ENCODE measurements around the gene PPP5C.
"Not testable (repeated sequence)": the region's sequence is repeated elsewhere in the genome, so short reads cannot be mapped to it uniquely, and the experiment has no call there.

Gene PPP5C

DNA sequence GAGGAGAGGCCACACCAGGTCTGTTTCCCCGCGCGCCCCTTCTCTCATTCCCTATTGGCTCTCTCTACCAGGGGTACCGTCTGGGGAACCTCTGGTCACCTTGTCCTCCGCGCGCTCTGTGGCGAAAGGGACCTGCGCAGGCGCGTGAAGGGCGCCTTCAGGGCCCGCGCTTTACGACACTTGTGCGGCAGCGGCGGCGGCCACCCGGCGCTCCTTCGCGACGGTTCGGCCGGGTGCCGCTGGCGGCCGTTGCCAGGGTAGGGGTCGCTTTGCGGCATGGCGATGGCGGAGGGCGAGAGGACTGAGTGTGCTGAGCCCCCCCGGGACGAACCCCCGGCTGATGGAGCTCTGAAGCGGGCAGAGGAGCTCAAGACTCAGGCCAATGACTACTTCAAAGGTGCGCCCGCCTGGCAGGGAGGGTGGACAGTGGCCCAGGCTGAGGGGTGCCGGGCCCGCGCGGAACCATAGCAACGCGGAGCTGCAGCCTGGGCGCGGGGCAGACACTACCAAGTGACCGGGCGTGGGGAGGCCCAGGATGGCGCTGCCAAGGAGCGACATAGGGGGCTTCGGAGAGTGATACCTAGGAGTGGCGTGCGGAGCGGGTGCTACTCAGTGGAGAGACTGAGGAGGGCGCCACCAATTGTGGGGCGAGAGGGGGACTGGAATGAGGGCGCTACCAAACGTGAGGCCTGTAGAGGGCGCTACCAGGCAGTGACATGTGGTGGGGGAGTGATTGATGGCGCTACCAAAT is at the start of gene PPP5C:
PPP5C (plus strand) TSS at position 267 of the 751 bp plus-strand sequence; CDS start at position 277, 10 bp downstream.
- Histone ChIP-seq H3K27me3 (ENCODE audit: insufficient read depth, low read length) (no peaks in the 10 kb centered on the region), H3K4me1 (ENCODE audit: insufficient read depth, low read length) (peaks cover 11% of the 10 kb centered on the region), H3K4me3 (ENCODE audit: low read length) (peak within 1 kb of the TSS; percentile 92), H3K36me3 (ENCODE audit: insufficient read depth, low read length) (peaks cover 15% of the 10 kb centered on the region), H2AFZ (ENCODE audit: low read depth, low read length) (peak within 1 kb of the TSS; percentile 94), H3K9me3 (ENCODE audit: low read length) (no peaks in the 10 kb centered on the region)

- Histone ChIP-seq H3K36me3 (ENCODE audit: insufficient read depth, low read length) (no peaks in the 10 kb centered on the region), H3K4me1 (ENCODE audit: insufficient read depth, low read length) (peaks cover 15% of the 10 kb centered on the region), H3K4me3 (ENCODE audit: low read length) (peak overlapping the region; percentile 70), H3K27me3 (ENCODE audit: insufficient read depth, low read length) (no peaks in the 10 kb centered on the region), H2AFZ (ENCODE audit: low read depth, low read length) (peak overlapping the region; percentile 98), H3K9me3 (ENCODE audit: low read length) (no peaks in the 10 kb centered on the region)
Observed at GRCh38 chr19:46297700-46298478, 49.0 kb upstream of the PPP5C start.

DNA sequence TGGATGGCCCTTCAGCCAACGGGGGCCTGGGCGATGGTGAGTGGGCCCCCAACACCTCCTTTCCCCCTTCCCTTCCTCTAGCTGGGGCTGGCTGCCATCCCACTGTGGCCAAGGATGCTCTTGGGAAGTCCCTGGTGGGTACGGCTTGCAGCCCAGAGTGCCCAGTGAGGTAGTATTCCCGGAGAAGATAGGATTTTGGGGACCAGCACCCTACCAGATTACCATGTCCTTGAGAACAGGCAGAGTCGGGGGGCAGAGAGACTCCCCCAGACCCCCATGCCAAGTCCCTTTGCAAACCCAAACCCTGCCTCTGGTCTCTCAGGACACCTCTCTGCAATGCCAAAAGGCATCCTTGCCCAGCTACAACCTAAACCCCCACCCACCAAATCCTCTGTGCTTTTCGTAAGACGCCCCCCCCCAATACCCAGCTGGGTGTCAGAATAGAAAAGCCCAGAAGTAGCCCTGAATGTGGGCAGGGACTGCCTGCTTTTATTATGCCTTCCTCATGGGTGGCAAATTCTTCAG is 48.3 kb upstream of the PPP5C start:
- no peaks in the 10 kb centered on the region for H3K36me3 ChIP-seq (ENCODE audit: insufficient read depth, low read length)
- H3K27me3 ChIP-seq (ENCODE audit: insufficient read depth, low read length) = no peaks in the 10 kb centered on the region
- H3K4me1 ChIP-seq (ENCODE audit: insufficient read depth, low read length) = peaks cover 15% of the 10 kb centered on the region
- H3K4me3 ChIP-seq (ENCODE audit: low read length) = no peak overlapping the region
- no peak overlapping the region for H2AFZ ChIP-seq (ENCODE audit: low read depth, low read length)
- H3K9me3 ChIP-seq (ENCODE audit: low read length) = no peaks in the 10 kb centered on the region

GRCh38 chr19:46299004-46299509 is 47.8 kb upstream of the PPP5C start:
- peaks cover 15% of the 10 kb centered on the region for H3K4me1 ChIP-seq (ENCODE audit: insufficient read depth, low read length)
- no peaks in the 10 kb centered on the region for H3K9me3 ChIP-seq (ENCODE audit: low read length)
- no peak overlapping the region for H2AFZ ChIP-seq (ENCODE audit: low read depth, low read length)
- no peaks in the 10 kb centered on the region for H3K27me3 ChIP-seq (ENCODE audit: insufficient read depth, low read length)
- H3K36me3 ChIP-seq (ENCODE audit: insufficient read depth, low read length) = no peaks in the 10 kb centered on the region
- no peak overlapping the region for H3K4me3 ChIP-seq (ENCODE audit: low read length)

- Histone ChIP-seq H3K4me1 (ENCODE audit: insufficient read depth, low read length) (peaks cover 15% of the 10 kb centered on the region), H2AFZ (ENCODE audit: low read depth, low read length) (no peak overlapping the region), H3K4me3 (ENCODE audit: low read length) (no peak overlapping the region), H3K9me3 (ENCODE audit: low read length) (no peaks in the 10 kb centered on the region), H3K36me3 (ENCODE audit: insufficient read depth, low read length) (no peaks in the 10 kb centered on the region), H3K27me3 (ENCODE audit: insufficient read depth, low read length) (no peaks in the 10 kb centered on the region)
Observed at GRCh38 chr19:46299695-46300094, 47.2 kb upstream of the PPP5C start.

- Histone ChIP-seq H3K27me3 (ENCODE audit: insufficient read depth, low read length) (no peaks in the 10 kb centered on the region), H3K9me3 (ENCODE audit: low read length) (no peaks in the 10 kb centered on the region), H3K4me3 (ENCODE audit: low read length) (no peak overlapping the region), H2AFZ (ENCODE audit: low read depth, low read length) (no peak overlapping the region), H3K4me1 (ENCODE audit: insufficient read depth, low read length) (peaks cover 8% of the 10 kb centered on the region), H3K36me3 (ENCODE audit: insufficient read depth, low read length) (no peaks in the 10 kb centered on the region)
Observed at GRCh38 chr19:46303322-46303690, 43.6 kb upstream of the PPP5C start.

GRCh38 chr19:46303691-46304397 is 43.0 kb upstream of the PPP5C start:
- Histone ChIP-seq H2AFZ (ENCODE audit: low read depth, low read length) (no peak overlapping the region), H3K27me3 (ENCODE audit: insufficient read depth, low read length) (no peaks in the 10 kb centered on the region), H3K9me3 (ENCODE audit: low read length) (no peaks in the 10 kb centered on the region), H3K36me3 (ENCODE audit: insufficient read depth, low read length) (no peaks in the 10 kb centered on the region), H3K4me3 (ENCODE audit: low read length) (no peak overlapping the region), H3K4me1 (ENCODE audit: insufficient read depth, low read length) (peaks cover 8% of the 10 kb centered on the region)

GRCh38 chr19:46306501-46306900 is 40.4 kb upstream of the PPP5C start:
- no peaks in the 10 kb centered on the region for H3K27me3 ChIP-seq (ENCODE audit: insufficient read depth, low read length)
- no peaks in the 10 kb centered on the region for H3K36me3 ChIP-seq (ENCODE audit: insufficient read depth, low read length)
- H3K4me1 ChIP-seq (ENCODE audit: insufficient read depth, low read length) = no peaks in the 10 kb centered on the region
- H2AFZ ChIP-seq (ENCODE audit: low read depth, low read length) = no peak overlapping the region
- H3K9me3 ChIP-seq (ENCODE audit: low read length) = no peaks in the 10 kb centered on the region
- H3K4me3 ChIP-seq (ENCODE audit: low read length) = no peak overlapping the region

DNA sequence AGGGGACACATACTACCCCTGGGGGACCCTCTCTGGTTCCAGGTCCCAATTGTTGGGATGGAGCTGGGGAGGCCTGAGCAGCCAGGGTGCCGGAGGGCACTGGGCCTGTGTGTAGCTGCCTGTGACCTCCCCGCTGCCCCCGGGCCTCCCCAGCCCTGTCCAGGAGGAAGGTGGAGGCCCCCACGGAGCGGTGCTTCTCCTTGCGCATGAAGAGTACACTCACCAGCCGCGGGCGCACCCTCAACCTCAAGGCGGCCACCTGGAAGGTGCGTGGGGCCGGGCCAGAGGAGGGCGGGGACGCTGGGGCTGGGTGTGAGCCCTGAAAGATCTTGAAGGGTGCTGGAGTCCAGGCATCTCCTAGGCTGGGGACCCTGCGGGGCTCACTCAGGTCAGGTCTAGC is 38.4 kb upstream of the PPP5C start:
- H3K4me3 ChIP-seq (ENCODE audit: low read length) = no peak overlapping the region
- no peaks in the 10 kb centered on the region for H3K27me3 ChIP-seq (ENCODE audit: insufficient read depth, low read length)
- no peaks in the 10 kb centered on the region for H3K36me3 ChIP-seq (ENCODE audit: insufficient read depth, low read length)
- H3K9me3 ChIP-seq (ENCODE audit: low read length) = no peaks in the 10 kb centered on the region
- H3K4me1 ChIP-seq (ENCODE audit: insufficient read depth, low read length) = no peaks in the 10 kb centered on the region
- H2AFZ ChIP-seq (ENCODE audit: low read depth, low read length) = no peak overlapping the region

GRCh38 chr19:46309056-46309455 is 37.8 kb upstream of the PPP5C start:
- Histone ChIP-seq H3K9me3 (ENCODE audit: low read length) (no peaks in the 10 kb centered on the region), H3K4me1 (ENCODE audit: insufficient read depth, low read length) (no peaks in the 10 kb centered on the region), H3K36me3 (ENCODE audit: insufficient read depth, low read length) (no peaks in the 10 kb centered on the region), H2AFZ (ENCODE audit: low read depth, low read length) (no peak overlapping the region), H3K27me3 (ENCODE audit: insufficient read depth, low read length) (no peaks in the 10 kb centered on the region), H3K4me3 (ENCODE audit: low read length) (no peak overlapping the region)

DNA sequence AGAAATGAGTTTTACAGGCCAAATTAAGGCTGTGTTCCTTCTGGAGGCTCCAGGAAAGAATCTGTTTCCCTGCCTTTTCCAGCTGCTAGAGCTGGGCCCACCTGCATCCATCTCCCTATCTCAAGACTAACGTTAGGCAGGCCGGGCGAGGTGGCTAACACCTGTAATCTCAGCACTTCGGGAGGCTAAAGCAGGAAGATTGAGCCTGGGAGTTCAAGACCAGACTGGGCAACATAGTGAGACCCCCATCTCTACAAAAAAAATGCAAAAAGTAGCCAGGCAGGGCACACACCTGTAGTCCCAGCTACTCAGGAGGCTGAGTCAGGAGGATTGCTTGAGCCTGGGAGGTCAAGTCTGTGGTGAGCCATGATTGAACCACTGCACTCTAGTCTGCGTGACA is 35.4 kb upstream of the PPP5C start:
- Histone ChIP-seq H3K4me1 (ENCODE audit: insufficient read depth, low read length) (no peaks in the 10 kb centered on the region), H3K4me3 (ENCODE audit: low read length) (no peak overlapping the region), H3K36me3 (ENCODE audit: insufficient read depth, low read length) (no peaks in the 10 kb centered on the region), H3K9me3 (ENCODE audit: low read length) (no peaks in the 10 kb centered on the region), H3K27me3 (ENCODE audit: insufficient read depth, low read length) (no peaks in the 10 kb centered on the region), H2AFZ (ENCODE audit: low read depth, low read length) (no peak overlapping the region)

DNA sequence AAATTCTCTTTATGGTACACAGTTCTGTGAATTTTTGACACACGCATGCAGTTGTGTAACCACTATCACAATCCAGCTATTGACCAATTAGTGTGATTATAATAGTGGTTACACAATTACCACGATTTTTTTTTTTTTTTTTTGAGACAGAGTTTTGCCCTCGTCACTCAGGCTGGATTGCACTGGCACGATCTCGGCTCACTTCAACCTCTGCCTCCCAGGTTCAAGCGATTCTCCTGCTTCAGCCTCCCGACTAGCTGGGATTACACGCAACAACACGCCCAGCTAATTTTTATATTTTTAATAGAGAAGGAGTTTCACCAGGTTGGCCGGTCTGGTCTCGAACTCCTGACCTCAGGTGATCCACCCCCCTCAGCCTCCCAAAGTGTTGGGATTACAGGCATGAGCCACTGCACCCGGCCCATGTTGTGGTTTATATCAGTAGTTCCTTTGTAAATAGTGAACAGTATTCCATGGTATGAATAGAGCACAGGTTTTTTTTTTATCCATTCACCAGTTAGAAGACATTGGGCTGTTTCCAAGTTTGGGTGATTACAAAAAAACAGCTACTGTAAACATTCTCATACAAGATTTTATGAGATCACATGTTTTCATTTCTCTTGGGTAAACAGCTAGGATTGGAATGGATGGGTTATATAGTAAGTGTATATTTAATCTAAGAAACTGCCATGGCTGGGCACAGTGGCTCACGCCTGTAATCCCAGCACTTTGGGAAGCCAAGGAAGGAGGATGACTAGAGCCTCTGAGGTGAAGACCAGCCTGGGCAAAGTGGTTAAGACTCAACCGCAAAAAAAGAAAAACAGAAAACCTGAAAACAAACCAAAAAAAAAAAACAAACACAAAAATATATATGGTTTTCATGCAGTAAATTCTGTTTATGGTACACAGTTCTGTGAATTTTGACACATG is 33.1 kb upstream of the PPP5C start:
- not testable (repeated sequence) for H2AFZ ChIP-seq (ENCODE audit: low read depth, low read length); H3K4me3 ChIP-seq (ENCODE audit: low read length); H3K27me3 ChIP-seq (ENCODE audit: insufficient read depth, low read length); H3K4me1 ChIP-seq (ENCODE audit: insufficient read depth, low read length); H3K9me3 ChIP-seq (ENCODE audit: low read length); H3K36me3 ChIP-seq (ENCODE audit: insufficient read depth, low read length)
